Lower leg skin (tissue), 4 donors: ENCODE results near the gene CBX2. TPM values are rescaled to one million over a fixed set of nuclear protein-coding genes. Genes with fewer than 3 reads are reported as not detected.

Experiments
- DNase-seq, 2 donors: peaks; one replicate each; pipeline ENCODE4 v3.0.0-alpha.2; 2019; ENCODE audit warnings: low spot score in 2 of 2
- H3K4me3 ChIP-seq: fragments of 200-600 bp; sonication (generic); 2 replicates; pipeline ENCODE4 v1.5.1; 2017; ENCODE audit warnings: mild to moderate bottlenecking, low read depth; ENCODE audit not compliant: poor library complexity, severe bottlenecking
- POLR2A ChIP-seq, 2 donors: fragments of 450-650 bp; IDR thresholded peaks; one replicate each; pipeline ENCODE4 v1.6.1; 2016 to 2017; ENCODE audit warnings: antibody characterized with exemption in 2 of 2, mild to moderate bottlenecking in 1 of 2, moderate library complexity in 1 of 2
- WGBS, 2 donors: methylation state at CpG; one replicate each; pipeline ENCODE4 v1.1.5; 2018; 5-methylcytosine and 5-hydroxymethylcytosine counted together
- intact Hi-C: fragments of 100-400 bp; cut with DNase I; formaldehyde crosslinking; loops from one replicate; pipeline ENCODE4 v1.15.0; 2023; ENCODE audit warnings: low total_unique reads
- total RNA-seq, 4 donors: library from RNA; depleted of rRNA; stranded (reverse); fragments of >200 nt; gene quantifications; one replicate each; pipeline ENCODE4 v1.1.0, GENCODE V29; 2016
- TF ChIP-seq, protein P1 (sequence below), 3 donors: fragments of 450-650 bp; IDR thresholded peaks; one replicate each; pipeline ENCODE4 v1.5.1; 2016; ENCODE audit warnings: antibody characterized with exemption in 3 of 3, mild to moderate bottlenecking in 3 of 3, moderate library complexity in 2 of 3

CBX2 gene
- total RNA-seq, 4 donors from 2014 or later, result 1.9 to 3.8 (median 3.1) TPM

GRCh38 chr17:79801156-79802038 lies 23.4 kb downstream of the CBX2 start:
- DNase-seq, result no peak
- intact Hi-C loops, result loop anchor here (10.0 kb wide), 1 partner anchor 193 kb away; no protein-coding TSS in a partner anchor
- WGBS, 2 donors, result 8 to 12% methylated on average over 31 to 40 of the region's 52 CpGs
- TF ChIP-seq, protein P1, sequence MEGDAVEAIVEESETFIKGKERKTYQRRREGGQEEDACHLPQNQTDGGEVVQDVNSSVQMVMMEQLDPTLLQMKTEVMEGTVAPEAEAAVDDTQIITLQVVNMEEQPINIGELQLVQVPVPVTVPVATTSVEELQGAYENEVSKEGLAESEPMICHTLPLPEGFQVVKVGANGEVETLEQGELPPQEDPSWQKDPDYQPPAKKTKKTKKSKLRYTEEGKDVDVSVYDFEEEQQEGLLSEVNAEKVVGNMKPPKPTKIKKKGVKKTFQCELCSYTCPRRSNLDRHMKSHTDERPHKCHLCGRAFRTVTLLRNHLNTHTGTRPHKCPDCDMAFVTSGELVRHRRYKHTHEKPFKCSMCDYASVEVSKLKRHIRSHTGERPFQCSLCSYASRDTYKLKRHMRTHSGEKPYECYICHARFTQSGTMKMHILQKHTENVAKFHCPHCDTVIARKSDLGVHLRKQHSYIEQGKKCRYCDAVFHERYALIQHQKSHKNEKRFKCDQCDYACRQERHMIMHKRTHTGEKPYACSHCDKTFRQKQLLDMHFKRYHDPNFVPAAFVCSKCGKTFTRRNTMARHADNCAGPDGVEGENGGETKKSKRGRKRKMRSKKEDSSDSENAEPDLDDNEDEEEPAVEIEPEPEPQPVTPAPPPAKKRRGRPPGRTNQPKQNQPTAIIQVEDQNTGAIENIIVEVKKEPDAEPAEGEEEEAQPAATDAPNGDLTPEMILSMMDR (IDR thresholded peaks at IDR 0.05), result no peak
- TF ChIP-seq POLR2A (IDR thresholded peaks at IDR 0.05), result no peak
- no peak overlapping the region for H3K4me3 ChIP-seq

DNA sequence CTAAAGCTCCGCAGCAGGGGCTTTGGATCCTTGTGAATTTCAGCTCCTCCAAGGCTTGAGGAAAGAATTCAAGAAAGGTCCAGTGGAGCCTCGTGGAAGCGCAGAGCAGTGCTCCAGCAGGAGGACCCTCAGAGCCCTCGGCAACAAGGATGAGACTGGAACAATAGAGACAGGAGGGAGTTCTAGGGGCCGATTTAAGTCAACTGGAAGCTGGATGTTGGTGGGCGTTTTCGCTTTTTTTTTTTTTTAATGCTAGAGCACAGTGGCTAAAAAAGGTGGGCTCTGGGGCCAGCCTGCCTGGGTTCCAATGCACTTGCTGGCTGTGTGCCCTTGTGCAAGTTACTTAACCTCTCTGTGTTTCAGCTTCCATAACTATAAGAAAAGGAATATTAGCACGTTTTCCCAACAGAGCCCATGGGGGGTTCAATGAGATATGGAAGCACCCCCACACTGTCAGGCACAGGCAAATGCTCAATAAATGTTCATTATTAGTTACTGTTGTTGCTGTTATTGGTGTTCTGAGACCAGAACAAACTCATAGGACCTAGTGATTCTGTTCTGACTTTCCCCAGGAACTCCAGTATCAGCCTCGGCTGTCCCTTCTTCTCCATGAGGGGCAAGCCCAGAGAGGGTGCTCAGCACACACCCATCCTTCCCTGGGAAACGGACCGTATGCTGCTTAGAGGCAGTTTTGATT lies 24.2 kb downstream of the CBX2 start:
- DNase-seq, result no peak
- no peak overlapping the region for H3K4me3 ChIP-seq
- TF ChIP-seq, protein P1 (IDR thresholded peaks at IDR 0.05), result no peak
- no peak for TF ChIP-seq POLR2A (IDR thresholded peaks at IDR 0.05)
- intact Hi-C loops, result loop anchor here (10.0 kb wide), 1 partner anchor 193 kb away; no protein-coding TSS in a partner anchor
- WGBS, 2 donors, result 14 to 15% methylated on average over 11 of the region's 11 CpGs

DNA sequence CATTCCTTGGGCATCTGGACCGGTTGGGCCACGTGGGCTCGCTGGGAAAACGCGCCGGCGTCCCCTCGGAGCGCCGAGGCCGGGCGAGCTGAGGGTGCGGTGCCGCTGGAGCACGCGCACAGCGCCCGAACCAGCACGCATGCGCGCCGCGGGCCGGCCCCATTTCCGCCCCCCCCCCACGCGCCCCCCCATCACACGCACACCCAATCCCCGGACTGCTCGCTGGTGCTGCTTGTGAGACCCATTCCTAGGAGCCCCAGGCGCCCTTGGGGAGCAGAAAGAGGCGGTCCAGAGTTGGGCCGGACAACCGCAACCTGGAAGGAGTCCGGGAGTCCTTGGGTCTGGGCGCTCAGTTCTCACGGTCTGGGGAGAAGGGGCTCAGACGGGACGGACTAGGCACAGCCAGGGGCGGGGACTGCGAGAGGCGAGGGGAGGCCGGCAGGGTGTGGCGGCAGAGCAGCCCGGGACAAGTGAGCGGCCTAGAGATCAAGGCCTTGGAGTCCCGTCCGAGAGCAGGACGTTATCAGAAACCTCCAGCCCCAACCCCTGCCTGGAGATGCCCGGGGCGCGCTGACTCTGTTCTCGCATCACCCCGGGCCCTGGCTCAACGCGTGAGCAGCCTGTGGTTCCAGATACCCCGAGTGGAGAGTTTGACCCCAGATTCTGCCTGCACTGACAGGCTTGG lies 24.9 kb downstream of the CBX2 start:
- 7 to 14% methylated on average over 30 to 46 of the region's 57 CpGs for WGBS, 2 donors
- H3K4me3 ChIP-seq, result no peak overlapping the region
- intact Hi-C loops, result loop anchor here (10.0 kb wide), 1 partner anchor 192 kb away; no protein-coding TSS in a partner anchor
- TF ChIP-seq, protein P1 (IDR thresholded peaks at IDR 0.05), result no peak
- no peak for TF ChIP-seq POLR2A (IDR thresholded peaks at IDR 0.05)
- no peak for DNase-seq

DNA sequence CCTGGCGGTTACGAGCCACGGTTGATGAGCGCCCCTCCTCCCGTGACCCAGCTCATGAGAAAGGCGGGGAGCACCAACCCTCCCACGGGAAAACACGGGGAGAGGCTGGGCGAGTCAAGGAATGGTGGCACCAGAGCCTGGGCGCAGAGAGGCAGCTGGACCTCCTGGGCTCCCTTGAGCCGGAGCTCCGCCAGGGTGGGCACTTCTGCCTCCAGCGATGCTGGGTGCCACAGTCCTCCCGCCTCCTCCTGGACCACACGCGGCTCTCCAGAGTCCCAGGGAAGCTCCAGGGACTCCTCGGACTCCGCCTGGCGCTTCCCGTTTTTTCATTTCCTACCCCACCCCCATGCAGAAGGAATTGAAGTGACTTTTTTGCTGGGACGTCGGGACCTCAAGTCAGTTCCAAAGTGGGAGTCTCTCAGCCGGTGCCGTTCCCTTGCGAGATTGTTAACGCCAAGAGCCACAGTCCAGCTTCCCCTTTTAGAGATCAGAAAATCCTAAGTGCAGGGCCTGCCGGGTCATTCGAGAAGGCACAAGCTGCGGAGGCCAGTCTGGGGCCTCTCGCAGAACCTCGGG lies 25.6 kb downstream of the CBX2 start:
- intact Hi-C loops, result loop anchor here (10.0 kb wide), 1 partner anchor 191 kb away; no protein-coding TSS in a partner anchor
- H3K4me3 ChIP-seq, result no peak overlapping the region
- WGBS, 2 donors, result 12 to 13% methylated on average over 25 to 26 of the region's 31 CpGs
- DNase-seq, result no peak
- TF ChIP-seq, protein P1 (IDR thresholded peaks at IDR 0.05), result no peak
- TF ChIP-seq POLR2A (IDR thresholded peaks at IDR 0.05), result no peak
